OCI-LY7 (cell line): Measurements from ENCODE around the gene RTKN.

Source experiments
- EZH2phosphoT487 ChIP-seq: fragments of 200-600 bp; sonication (generic); IDR thresholded peaks from 2 replicates; pipeline ENCODE4 v1.6.1; 2018; ENCODE audit warnings: low read depth, borderline replicate concordance, mild to moderate bottlenecking, mixed run types, antibody characterized with exemption, low read length, moderate library complexity, mixed read lengths
- TF ChIP-seq, protein P1 (sequence below): fragments of 200-600 bp; sonication (generic); conservative IDR thresholded peaks from 2 replicates; pipeline ENCODE4 v1.5.1; 2014; ENCODE audit warnings: mild to moderate bottlenecking, antibody characterized with exemption, low read length, moderate library complexity, mixed read lengths

DNA sequence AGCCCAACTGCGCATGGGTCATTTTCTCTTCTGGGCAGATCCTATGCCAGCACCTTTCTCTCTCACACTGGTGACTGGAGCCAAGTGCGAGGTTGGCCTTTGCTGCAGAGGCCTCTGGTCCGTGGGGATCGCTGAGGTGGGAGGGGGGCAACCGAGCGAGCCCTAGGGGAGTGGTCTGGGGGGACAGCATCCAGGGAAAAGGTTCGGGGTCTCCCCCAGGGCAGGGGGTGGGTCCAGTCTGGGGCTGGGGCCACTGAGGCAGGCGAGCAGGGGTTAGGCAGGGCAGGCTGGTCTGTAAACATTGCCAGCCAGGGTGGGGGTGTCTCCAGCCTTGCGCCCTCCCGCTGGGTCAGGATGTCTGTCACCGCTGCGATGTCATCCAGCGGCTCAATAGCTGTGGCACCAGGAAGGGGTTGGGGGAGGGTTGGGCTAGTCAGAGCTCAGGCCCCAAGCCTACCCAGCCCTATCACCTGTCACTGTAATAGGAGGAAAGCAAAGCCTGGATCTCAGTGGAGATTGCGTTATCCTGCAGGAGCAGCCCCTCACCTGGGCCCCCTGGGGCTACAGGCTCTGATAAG is 15.5 kb downstream of the RTKN start:
- TF ChIP-seq, protein P1, sequence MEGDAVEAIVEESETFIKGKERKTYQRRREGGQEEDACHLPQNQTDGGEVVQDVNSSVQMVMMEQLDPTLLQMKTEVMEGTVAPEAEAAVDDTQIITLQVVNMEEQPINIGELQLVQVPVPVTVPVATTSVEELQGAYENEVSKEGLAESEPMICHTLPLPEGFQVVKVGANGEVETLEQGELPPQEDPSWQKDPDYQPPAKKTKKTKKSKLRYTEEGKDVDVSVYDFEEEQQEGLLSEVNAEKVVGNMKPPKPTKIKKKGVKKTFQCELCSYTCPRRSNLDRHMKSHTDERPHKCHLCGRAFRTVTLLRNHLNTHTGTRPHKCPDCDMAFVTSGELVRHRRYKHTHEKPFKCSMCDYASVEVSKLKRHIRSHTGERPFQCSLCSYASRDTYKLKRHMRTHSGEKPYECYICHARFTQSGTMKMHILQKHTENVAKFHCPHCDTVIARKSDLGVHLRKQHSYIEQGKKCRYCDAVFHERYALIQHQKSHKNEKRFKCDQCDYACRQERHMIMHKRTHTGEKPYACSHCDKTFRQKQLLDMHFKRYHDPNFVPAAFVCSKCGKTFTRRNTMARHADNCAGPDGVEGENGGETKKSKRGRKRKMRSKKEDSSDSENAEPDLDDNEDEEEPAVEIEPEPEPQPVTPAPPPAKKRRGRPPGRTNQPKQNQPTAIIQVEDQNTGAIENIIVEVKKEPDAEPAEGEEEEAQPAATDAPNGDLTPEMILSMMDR: no peak
- no peak for TF ChIP-seq EZH2phosphoT487
